HG02973 (cell line): Measurements from ENCODE around the gene CACNA1C.

Experiments used
- ATAC-seq: cut with Tn5 transposase; IDR thresholded peaks from one replicate; pipeline ENCODE4 v1.9.1; 2021; ENCODE audit warnings: moderate library complexity; ENCODE audit not compliant: unreplicated experiment

Gene CACNA1C

DNA sequence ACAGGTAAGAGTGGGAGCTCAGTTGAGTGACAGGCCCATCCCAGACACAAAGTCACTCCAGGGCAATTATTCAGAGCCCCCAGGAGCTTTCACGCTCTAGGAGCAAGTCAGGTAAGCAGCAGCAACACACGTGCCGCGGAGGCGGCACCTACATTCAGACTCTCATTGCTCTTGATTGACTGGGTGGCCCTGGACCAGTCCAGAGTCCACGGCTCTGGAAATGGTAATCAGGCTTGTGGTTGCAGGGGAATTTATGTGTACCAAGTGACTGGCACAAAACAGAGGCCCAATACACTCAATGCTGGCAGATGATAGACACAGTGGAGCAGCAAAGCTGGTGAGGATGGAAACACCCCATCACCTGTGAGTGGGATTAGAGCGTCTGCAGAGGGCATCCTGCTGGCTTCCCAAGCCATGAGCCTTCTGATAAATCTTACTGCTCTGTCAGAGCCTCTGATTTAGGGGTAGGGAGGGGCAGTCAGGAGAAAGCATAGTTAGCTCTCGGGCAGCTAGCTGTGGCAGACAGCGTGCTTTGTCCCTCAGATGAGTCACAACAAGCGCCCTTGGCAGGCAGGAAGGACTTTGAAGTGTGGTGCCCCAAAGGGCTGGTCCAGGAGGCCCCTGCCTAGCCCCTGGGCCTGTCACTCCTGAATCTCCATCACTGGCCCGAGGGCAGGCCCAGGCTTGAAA lies 344.7 kb downstream of the CACNA1C start:
- ATAC-seq = no peak

DNA sequence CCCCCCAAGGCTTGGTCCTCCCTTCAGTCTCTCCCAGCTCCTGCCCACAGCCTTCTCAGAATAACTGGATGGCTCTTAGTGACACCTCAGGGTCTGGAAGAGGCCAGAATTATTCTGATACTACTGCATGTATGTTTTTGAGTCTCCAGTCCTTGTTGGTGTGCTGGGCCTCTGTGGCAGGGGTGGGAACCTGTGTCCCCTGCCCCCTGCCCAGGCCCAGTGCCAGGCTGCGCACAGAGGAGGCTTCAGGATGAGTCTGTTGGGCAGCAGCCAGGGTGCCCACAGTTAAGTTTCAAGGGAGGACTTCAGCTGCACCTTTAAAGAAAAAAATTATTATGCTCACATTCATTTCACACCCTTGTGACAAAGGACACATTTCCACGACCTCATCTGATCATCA lies 348.3 kb downstream of the CACNA1C start:
- no peak for ATAC-seq

DNA sequence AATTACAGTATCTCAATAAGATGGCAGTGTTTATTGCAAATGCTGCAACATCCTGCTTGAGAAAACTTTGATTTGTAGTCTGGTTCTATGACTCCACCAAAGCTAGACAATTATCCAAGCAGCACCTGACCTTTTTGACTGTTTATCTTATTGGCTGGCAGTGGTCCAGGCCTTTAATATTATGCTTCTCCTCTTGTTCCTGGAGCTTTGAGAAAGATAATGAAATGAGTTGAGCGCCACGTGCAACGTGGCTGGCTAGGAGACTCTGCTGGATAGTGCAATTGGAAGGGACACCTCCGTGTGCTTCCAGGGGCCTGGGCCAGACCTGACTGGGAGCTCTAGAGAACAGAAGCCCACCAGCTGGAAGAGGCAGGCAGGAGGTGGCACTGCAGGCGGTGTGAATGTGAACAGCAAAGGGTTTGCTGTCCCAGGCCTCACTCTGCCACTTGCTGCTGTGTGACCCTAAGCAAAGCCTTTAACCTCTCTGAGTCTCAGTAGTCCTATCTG lies 349.3 kb downstream of the CACNA1C start:
- no peak for ATAC-seq

DNA sequence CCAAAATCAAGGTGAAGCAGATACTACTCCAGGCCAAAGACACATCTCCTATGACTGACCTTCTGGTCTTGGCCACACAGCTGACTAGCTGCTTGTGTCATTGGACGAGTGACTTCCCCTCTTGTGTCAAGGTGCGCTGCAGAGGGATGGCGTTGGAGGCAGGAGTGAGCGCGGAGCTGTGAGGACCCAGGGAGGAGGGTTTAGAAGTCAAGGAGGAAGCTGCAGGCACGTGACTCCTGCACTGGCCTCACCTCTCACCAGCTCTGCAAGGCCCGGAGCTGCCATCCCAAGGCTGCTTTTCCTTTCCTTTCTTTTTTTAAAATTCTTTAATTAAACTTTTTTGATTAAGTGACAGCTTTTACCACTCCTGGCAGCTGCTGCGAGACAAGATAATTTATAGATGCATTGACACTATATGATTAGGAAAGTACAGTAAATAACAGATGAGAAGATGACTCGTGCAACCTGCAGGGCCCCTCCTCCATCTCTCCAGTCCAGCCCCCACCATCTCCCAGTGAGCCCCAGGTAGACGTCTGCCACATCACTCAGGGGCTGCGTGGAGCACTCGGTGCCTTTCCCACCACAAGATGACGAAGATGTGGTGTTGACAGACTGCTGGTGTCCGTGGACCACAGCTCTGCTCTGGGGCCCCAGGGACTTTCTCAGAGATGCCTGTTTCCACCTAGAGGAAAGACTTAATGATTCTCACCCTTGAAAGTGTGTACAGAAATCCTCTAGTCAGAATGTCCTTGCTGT lies 350.6 kb downstream of the CACNA1C start:
- no peak for ATAC-seq

DNA sequence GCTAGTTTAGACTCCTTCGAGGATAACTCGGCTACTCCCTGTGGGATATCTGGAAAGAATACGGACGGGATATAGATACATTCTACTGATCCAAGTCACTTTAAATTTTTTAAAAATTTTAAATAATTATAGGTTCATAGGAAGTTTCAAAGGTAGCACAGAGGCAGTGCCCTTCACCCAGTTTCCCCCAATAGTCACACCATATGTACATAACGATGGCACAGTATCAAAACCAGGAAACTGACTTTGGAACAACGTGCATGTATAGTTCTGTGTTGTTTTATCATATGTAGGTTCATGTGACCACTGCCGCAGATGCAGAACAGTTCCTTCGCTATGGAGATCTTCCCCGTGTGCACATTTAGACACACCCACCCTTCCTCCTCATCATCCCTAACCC lies 352.3 kb downstream of the CACNA1C start:
- no peak for ATAC-seq

DNA sequence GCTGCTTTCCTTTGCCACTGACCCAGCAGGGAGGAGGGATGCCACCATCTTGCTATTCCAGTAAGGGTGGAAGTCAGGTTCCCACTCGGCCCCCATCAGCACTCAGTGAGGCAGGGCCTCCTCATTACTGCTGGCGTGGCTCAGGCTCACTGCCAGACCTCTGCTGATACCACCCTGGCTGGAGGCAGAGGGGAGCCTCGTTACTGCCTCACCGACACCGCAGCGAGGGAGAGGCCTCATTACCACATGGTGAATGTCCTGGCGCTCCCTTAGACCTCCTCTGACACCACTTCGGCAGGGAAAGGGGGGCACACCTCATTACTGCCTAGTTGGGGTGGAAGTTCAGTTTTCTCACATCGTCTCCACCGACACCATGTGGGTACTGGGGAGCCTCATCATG lies 354.1 kb downstream of the CACNA1C start:
- ATAC-seq = no peak

DNA sequence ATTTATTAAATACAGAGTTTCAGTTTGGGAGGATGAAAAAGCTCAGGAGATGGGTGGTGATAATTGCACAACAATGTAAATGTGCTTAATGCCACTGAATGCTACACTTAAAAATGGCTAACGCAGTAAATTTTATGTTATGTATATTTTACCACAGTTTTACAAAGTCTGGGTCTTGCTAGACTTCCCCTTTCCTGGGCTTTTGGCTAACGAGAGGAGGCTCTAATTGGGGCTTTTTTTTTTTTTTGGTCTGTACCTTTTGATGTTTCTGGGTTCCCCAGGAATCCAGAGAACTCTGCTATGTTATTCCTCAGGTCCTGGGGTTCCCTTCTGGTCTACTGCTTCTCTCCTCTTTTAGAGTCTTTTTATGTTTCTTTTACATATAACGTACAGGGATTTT lies 355.5 kb downstream of the CACNA1C start:
- ATAC-seq = no peak

DNA sequence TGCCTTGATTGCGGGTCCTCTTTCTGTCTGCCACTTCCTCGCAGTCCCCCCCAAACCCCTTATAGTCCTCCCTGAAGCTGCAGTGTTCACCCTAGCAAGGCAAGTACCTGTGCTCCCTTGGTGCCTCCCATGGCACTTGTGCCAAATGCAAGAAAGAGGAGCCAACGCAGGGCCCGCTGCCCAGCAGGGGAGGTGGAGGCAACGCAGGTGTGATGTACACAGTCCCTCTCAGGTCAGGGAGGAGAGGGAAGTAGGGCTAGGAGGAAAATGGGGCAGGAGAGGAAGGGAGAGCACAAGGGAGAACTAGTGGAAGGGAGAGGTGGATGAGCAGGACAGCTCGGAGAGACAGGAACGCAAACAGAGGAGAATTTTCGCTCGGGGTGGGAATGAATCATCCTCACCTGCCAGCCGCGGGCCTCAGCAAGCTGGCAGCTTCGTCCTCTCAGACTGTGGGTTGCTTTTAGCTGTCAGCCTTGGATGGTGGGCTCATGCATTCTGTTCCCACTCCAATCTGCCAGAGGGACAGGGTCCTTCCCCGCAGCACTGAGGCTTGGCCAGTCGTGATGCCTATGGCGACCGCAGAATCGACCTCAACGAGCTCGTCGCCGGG lies 357.0 kb downstream of the CACNA1C start:
- ATAC-seq = no peak

DNA sequence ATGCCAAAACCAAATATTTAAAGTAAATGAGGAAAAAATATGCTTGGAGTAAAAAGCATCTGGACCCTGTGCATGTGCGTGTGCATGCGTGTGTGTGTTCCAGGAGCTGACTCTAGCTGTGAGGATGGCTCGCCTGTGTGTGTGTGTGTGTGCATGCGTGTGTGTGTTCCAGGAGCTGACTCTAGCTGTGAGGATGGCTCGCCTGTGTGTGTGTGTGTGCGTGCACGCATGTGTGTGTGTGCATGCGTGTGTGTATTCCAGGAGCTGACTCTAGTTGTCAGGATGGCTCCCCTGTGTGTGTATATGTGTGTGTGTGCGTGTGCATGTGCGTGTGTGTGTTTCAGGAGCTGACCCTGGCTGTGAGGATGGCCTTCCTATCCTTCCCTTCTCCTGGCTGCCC lies 357.7 kb downstream of the CACNA1C start:
- no peak for ATAC-seq

DNA sequence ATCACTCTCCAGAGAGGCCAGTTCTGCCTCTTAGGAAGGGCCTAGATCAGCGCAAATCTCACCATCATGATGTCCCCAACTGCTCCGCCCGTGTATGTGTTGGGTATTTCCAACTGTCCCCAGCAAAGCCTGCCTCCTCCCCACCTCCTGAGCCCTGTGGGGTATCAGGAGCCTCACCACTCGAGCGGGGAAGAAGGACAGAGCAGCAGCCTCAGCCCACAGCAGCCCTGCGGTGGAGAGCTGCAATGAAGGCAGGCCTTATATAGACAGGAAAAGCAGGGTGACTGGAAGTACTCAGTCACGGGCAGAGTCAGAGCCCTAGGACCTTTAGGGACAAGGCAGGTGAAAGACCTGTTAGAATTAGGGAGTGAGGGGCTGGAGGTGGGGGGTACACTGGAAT lies 358.2 kb downstream of the CACNA1C start:
- ATAC-seq = no peak

DNA sequence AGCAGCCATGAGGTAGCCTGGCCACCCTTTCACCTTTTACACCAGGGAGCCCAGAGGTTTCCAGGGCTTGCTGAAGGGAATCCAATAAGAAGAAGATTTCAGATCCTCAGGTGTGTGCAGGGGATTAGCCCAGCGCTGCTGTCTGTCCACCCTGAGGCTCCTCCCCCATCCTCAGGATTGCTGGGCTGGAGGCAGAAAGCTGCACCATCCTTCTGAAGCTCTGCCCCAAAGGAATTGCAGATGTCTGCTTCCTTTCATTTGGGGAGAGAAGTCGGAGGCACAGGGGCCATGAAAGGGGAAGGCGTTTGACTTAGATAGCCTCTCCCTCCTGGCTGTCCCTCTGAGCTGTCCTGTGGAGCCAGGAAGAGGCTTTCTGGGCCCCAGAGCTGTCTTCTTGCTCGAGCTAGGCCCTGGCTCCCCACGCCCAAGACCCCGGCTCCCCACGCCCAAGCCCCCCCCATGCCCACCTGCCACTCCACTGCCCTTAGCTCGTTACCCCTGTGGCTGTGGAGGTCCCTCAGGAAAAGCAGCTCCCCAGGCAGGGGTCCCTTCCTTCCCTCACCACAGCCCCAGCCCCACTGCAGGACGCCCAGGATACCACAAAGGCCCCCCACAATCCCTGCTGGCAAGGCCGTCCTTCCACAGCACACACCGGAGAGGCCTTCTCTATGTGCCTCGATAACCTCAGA lies 359.0 kb downstream of the CACNA1C start:
- no peak for ATAC-seq

DNA sequence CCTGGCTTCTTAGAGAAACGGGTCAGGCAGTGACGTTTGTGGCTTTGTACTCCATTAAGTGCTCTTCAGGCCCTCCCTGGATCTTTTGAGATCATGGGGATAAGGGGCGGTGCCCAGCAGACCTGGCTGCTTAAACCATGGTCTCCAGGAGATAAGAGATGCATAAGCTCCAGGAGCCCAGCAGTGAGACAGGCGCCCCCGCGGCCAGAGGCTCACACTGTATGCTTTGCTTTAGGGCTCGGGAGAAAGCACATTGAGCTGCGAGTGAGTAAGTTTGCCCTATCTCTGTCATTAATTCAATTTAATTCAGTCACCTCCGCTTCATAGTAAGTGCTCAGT lies 359.5 kb downstream of the CACNA1C start:
- ATAC-seq = no peak

DNA sequence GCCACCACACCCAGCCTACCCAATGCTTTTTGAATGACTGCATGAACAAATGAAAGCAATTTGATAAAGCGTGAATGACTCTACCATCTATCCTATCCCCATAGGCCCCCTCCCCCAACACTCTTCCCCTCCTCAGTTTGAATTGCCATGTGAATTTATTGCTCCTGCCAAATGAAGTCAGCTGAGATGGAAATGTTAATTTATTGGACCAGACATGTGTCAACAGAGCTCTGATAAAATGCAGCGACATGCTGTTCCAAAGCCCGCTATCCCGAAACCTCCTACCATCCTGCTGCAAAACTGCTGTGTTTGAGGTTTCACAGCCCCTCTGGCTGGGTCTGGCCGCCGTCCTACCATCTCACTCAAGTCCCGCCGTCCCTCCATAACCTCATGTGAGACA lies 360.5 kb downstream of the CACNA1C start:
- no peak for ATAC-seq

DNA sequence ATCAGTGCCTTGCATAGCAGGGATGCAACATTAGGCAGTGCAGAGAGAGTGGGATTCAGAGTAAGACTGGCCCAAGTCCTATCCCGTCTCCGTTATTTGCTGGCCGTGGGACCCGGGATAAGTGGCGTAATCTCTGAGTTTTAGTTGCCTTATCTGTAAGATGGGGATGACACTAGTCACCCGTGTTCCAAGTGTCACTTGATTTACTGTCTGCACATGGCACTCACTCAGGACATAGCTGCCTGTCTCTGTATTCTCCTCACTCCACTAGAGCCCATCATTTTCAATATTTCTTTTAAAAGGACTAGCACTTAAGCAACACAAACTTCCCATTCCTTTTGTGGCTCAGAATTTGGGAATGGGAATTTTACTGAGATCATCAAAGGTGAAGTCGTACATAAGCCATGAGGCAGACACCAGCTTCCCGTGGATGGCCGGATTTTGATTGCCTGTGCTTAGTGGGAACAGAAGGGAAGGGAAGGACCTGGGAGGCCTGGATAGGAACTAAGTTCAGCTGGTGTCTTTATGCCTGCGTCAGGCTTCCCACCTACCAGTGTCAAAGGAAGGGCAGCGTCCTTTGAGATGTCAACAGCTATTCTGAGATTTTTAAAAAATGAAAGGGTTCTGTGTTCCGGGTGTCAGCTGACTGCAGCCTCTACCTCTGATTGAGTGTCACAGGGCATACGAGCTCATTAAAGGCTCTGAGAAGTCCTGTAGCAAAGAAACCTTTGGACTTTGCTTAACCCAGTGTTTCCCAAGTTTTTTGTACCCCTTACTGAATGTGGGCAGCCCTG lies 361.4 kb downstream of the CACNA1C start:
- ATAC-seq = no peak

DNA sequence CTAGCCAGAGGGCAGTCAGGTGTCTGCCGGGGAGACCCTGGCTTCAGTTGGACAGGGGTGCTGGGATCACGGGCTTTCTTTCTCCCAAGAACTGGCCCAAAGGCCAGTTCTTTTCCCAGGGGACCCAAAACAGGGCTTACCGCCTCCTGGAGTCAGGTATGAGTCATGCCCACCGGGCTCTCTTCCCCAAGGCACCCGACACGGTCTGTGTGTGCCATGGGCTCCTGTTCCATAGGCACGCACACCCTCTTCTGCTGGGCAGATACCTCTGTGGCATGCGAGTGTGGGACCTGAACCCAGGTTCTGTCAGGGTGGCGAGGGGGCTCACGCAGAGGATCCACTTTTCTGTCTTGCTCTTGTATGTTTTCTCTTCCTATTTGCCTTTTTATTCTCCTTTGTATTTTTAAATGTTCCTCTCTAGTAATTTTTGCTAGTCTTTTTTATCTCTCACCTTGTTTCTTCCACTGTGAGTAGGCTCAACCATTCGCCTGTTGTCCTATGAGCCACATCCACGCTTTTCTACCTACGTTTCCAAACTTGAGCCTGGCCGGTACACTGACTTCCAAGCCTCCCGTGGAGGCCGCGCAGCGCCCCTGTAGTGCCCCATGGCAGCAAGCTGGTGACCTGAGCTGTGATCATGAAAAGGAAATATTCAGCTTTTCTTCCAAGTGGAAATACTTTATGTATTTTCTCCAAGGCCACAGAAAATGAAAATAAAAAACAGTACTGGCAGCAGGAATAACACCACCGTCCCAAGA lies 362.2 kb downstream of the CACNA1C start:
- ATAC-seq = no peak

DNA sequence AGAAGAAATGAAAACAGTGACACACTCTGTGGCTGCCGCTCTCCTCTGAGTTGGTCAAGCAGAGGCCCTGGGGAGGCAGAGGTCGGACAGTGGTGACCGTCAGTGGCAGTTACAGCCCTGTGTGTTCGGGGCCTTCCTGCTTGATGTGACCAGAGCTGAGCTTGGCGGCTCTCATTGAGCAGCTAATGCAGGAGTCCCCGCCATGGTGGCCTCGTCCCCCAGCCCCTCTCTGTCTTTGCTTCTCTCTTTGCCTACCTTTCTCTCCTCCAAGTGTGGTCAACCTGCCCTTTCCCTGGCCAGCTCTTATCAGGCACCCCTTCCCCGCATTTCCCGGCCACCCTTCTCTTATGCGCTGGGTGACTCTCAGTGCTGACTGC lies 362.8 kb downstream of the CACNA1C start:
- ATAC-seq = no peak

DNA sequence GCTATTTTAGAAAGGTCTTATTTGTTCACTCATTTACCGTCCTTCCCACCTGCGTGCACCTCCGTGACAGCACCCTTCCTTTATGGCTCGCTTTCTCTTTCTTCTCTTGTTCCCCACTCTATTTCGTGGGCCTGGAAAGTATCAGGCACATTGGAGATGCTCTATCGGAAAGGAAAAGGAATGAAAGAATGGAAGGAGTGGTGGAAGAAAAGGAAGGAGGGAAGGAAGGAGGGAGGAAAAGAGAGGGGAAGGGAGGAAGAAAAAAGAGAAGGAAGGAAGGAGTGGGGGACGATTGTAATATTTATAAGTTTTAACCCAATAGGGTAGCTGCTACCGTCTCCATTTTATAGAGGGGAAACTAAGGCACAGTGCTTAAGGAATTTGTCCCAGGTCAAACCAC lies 363.4 kb downstream of the CACNA1C start:
- no peak for ATAC-seq

DNA sequence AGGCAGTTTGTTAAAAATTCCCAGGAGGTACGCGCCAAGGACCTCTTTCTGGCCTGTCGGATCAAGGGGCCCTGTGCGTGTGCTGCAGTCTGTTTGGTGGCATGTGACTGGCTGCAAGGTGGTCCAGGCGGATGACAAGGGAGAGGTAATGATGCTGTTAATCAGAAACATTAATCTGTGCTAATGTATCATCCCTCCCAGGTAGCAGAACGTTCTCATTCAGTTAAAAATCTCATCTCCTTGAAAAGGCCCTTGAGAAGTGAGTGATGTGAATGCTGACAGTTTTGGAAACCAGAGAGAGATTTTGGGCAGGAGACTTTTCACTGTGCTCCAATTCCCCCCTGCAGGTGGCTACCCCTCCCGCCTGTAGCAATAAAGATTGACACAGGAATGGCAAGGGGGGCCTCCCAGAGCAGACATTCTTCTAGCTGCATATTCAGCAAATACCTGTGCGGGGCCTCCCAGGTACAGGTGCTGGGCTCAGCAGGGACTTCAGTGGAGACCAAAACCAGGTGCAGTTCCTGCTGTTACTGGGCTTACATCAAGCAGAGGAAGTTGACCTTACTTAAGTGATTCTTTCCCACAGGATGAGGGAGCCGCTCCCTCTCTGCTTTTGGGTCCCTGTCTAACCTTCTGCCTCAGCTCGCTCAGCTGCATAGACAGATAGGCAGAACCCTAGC lies 364.8 kb downstream of the CACNA1C start:
- ATAC-seq = no peak

DNA sequence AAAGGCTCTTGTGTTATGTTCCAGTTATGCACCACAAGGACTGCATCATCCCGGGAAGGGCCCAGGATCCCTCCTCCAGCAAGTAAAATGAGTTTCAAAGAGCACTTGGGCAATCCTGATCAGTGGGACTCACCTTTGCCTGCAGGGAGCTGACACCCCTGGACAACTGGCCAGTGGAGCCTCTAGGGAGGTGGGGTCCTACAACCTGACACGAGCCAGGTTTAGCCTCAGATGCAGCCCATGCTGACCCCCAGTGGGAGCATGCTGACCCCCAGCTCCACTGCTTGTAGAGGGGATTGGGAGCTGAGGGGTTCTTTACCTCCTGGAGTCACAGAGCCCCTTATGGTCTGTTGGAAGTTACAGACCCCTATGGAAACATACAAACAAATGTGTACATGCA lies 365.8 kb downstream of the CACNA1C start:
- no peak for ATAC-seq

DNA sequence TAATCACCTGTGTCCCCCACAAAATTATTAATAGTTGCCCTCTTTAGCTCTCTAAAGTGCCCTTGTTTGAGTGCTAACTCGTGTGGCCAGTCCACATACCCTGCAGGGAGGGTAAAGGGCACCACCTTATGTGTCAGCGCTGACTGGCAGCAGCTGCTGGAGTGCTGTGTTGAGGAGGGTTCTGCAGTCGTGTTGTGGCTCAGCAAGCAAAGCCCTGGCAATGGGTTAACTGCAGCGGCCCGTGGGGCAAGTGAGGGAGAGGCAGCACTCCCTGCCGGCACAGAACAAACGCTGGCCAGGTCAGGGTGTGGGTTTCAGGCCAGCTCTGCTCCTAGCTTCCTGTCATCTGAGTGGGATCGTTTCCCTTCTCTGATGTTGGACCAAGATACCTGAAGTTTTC lies 369.8 kb downstream of the CACNA1C start:
- no peak for ATAC-seq
